ACC112 (cell line): ENCODE data around the gene MTRF1.
"Not testable (repeated sequence)": the region's sequence is repeated elsewhere in the genome, so short reads cannot be mapped to it uniquely, and the experiment has no call there.

Experiments
- H2AFZ ChIP-seq: fragments of 200-600 bp; sonication (generic); one replicate; pipeline ENCODE4 v1.6.0; 2017; ENCODE audit warnings: antibody characterized with exemption, low read length; ENCODE audit not compliant: unreplicated experiment
- H3K27ac ChIP-seq: fragments of 200-600 bp; sonication (generic); 2 replicates; pipeline ENCODE4 v1.5.1; 2014; ENCODE audit warnings: low read depth, mild to moderate bottlenecking, antibody characterized with exemption, low read length, moderate library complexity
- H3K27me3 ChIP-seq: fragments of 200-600 bp; sonication (generic); 2 replicates; pipeline ENCODE4 v1.6.1; 2014; ENCODE audit warnings: mild to moderate bottlenecking, antibody characterized with exemption, low read length, moderate library complexity, mixed read lengths; ENCODE audit not compliant: insufficient read depth
- H3K36me3 ChIP-seq: fragments of 200-600 bp; sonication (generic); 2 replicates; pipeline ENCODE4 v1.6.1; 2016; ENCODE audit warnings: mild to moderate bottlenecking, antibody characterized with exemption, low read length, moderate library complexity, mixed read lengths; ENCODE audit not compliant: insufficient read depth
- H3K4me1 ChIP-seq: fragments of 200-600 bp; sonication (generic); one replicate; pipeline ENCODE4 v1.6.1; 2016; ENCODE audit warnings: low read length, mixed read lengths; ENCODE audit not compliant: insufficient read depth, unreplicated experiment, control insufficient read depth
- H3K4me3 ChIP-seq: fragments of 200-600 bp; sonication (generic); 2 replicates; pipeline ENCODE4 v1.5.1; 2014; ENCODE audit warnings: mild to moderate bottlenecking, low read depth, low read length
- H3K79me2 ChIP-seq: fragments of 200-600 bp; sonication (generic); one replicate; pipeline ENCODE4 v1.6.0; 2016; ENCODE audit warnings: low read length; ENCODE audit not compliant: control insufficient read depth, unreplicated experiment, insufficient read depth

The MTRF1 gene

GRCh38 chr13:41177616-41178015 lies 85.8 kb downstream of the MTRF1 start:
- no peaks in the 10 kb centered on the region for H3K27me3 ChIP-seq
- no peak overlapping the region for H3K27ac ChIP-seq
- peaks cover 5% of the 10 kb centered on the region; the same call in 1 of the 2 replicates for H3K36me3 ChIP-seq
- H3K4me3 ChIP-seq, result no peak overlapping the region
- peaks cover 13% of the 10 kb centered on the region for H3K4me1 ChIP-seq
- no peaks in the 10 kb centered on the region for H3K79me2 ChIP-seq
- no peak overlapping the region for H2AFZ ChIP-seq

- not testable (repeated sequence) for H3K4me3 ChIP-seq, H3K27me3 ChIP-seq, H3K27ac ChIP-seq, H3K79me2 ChIP-seq, H3K36me3 ChIP-seq, H2AFZ ChIP-seq
- peaks cover 13% of the 10 kb centered on the region for H3K4me1 ChIP-seq
Measured at GRCh38 chr13:41175576-41175975, 87.8 kb downstream of the MTRF1 start.
